Measurements from ENCODE around the gene PRDM16.

DNA sequence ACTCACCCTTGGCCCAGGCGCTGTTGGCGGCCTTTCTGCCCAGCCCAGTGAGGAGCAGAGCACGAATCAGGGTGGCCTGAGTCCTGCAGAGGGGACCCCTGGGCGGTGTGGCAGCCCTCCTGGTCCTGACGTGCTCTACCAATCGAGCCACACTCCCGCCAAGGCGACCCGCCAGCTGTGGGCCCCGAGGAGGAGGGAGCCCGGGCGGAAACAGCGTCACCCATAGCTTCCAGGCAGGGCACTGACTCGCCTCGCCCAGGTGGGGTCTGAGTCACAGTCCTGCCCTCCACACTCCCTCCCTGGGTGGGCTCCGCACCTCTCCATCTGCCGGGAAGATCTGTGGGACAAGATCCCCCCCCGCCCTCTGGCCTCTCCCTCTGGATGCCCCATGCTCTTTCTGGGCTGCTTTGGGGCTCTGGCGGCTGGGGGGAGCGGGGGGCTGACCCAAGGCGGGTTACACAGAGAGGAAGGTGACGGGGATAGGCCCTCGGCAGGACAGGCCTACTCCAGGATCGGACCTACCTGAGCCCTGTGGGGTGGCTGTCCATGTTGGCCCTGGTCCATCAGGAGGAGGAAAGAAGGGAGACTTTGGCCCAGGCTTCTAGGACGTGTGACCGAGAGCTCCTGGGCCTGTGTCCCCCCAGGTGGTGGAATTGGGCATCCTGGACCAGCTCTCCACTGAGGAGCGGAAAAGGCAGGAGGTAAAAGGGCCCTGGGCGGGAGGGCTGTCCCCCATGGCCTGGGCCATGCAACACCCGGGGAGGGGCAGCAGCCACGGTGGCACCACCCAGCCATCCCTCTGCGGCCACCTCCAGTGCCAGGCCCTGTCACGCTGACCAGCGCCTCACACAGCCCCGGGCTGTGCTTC lies 399.5 kb downstream of the PRDM16 start:
- TF ChIP-seq, protein P1, sequence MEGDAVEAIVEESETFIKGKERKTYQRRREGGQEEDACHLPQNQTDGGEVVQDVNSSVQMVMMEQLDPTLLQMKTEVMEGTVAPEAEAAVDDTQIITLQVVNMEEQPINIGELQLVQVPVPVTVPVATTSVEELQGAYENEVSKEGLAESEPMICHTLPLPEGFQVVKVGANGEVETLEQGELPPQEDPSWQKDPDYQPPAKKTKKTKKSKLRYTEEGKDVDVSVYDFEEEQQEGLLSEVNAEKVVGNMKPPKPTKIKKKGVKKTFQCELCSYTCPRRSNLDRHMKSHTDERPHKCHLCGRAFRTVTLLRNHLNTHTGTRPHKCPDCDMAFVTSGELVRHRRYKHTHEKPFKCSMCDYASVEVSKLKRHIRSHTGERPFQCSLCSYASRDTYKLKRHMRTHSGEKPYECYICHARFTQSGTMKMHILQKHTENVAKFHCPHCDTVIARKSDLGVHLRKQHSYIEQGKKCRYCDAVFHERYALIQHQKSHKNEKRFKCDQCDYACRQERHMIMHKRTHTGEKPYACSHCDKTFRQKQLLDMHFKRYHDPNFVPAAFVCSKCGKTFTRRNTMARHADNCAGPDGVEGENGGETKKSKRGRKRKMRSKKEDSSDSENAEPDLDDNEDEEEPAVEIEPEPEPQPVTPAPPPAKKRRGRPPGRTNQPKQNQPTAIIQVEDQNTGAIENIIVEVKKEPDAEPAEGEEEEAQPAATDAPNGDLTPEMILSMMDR (IDR thresholded peaks at IDR 0.05; ENCODE audit: poor library complexity, severe bottlenecking) = no peak
- TF ChIP-seq RAD21 (conservative IDR thresholded peaks at IDR 0.05) = no peak

Measured in neural cell (in vitro differentiated cells).